GM19099 (cell line): ENCODE measurements around the gene MRPL54.

Experiments
- POLR2A ChIP-seq: IDR thresholded peaks from 3 replicates; pipeline ENCODE4 v1.6.1; 2011; ENCODE audit warnings: low read depth; ENCODE audit not compliant: insufficient read length; ENCODE audit errors: extremely low read depth

MRPL54 gene

DNA sequence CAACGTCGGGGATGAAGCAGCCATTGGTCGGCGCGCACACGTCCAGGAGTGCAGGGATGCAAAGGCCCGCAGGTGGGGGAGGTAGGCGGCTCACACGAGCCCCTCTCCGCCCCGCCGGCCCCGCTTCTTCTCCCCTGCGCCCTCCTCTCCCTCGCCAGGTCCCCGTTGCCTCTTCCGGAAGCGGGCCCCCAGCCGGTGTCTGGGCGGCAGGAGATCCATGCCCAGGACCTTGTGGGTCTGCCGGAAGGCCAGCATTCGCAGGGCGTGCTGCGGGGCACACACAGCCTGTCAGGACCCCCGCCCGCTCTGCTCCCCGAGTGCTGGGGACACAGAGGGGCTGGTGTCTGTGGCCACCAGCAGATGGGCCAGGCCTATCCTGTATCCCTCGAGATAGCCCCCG, 43.4 kb downstream of the MRPL54 start:
- no peak for TF ChIP-seq POLR2A

DNA sequence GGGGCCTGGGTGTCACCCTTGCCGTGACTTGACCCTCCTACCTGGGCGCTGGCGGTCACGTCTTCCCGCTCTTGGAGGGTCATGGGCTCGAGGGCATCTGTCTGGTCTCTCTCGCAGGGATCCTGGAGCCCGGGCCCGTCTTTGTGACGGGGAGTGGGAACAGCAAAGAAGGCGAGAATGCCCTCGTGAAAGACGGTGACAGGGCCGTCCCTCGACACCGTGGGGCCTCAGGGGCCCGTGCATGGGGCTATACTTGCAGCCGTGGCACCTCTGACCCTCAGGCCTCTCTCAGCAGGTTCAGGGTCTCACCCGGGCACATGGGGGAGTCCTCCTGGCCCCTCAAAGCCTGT, 44.6 kb downstream of the MRPL54 start:
- TF ChIP-seq POLR2A, result no peak

DNA sequence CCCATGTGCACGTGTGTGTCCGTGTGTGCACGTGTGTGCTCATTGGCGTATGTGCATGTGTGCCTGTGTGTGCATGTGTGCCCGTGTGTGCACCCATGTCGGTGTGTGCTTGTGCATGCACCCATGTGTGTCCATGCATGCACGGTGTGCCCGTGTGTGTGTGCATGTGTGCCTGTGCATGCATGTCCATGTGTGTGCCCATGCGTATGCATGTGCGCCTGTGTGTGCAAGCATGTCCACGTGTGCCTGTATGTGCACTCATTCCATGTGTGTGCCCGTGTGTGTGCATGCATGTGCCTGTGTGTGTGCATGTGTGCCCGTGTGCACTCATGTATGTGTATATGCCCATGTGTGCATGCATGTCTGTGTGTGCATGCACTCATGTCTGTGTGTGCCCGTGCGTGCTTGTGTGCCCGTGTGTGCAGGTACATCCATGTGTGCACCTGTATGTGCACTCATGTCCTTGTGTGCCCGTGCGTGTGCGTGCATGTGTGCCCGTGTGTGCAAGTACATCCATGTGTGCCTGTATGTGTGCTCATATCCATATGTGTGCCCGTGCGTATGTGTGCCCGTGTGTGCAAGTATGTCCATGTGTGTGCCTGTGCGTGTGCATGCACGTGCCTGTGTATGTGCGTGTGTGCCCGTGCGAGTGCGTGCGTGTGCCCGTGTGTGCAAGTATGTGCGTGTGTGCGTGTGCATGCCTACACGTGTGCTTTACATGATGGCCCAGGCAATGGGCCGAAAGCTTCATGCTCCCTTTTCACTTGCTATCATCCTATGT, 45.3 kb downstream of the MRPL54 start:
- no peak for TF ChIP-seq POLR2A

DNA sequence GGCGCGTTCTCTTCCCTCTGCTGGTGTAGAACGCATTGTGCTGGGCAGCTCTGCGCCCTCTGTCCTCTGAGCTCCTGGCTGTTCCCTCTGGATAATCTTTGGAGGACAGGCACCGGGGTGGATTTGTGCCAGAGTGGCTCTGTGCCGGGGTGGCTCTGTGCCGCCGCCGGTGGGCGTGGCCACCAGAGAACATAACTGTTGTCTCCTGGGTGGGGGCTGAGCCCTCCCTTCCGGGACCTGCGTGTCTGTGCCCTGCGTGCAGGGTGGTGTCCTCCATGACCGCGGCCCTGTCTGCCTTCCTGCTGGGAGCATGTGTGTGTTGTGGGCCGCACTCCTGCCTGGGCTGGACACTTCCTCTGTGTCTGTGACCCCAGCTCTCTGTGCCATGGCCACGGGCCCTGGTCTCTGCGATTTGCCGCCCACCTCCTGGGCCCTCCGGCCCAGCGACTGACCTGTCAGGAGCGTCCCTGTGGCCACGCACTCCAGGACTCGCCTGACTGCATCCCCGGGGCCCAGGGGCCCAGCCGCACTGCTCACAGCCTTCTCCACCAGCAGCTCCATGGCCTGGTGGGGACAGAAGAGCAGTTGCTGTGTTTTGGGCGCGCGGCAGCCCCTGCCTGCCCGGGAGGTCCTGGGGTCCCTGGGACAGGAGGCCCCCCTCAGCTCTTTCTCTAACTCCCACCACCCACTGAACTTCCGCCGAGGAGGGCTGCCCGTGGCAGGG, 46.1 kb downstream of the MRPL54 start:
- TF ChIP-seq POLR2A, result no peak

DNA sequence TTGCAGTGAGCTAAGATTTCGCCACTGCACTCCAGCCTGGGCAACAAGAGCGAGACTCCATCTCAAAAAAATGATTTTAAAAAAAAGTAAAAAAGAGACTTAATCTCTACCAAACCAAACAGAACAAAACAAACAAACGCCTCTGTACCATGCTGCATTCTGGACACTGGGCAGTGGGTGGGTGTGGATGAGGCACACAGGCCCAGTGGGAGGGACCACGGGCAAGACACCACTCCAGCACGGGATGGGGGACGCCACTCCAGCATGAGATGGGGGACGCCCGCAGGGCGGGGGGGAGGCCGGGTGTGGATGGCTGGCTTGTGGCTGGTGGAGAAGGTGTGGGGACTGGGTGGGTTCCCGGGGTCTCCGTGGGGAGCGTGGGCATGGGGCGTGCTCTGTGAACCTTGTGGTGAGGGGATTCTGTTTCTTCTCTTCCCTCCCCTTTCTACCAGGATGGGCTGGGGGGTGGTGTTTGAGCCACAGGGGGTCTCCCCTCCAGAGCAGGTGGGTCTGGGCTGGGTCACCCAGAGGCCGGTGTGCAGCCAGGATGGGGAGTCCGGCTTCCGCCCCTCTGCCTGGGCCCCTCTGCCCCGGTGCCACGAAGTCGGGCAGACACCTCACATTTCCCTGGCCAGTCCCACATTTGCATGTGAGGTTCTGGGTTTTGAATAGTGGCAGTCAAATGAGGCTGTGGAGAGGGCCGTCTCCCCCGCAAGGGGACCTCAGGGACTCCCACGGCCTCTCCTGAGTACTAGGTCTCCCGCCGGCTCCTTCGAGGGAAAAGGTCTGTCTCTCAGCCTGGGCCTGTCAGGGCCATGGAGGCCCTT, 47.6 kb downstream of the MRPL54 start:
- peak; percentile 30 for TF ChIP-seq POLR2A

DNA sequence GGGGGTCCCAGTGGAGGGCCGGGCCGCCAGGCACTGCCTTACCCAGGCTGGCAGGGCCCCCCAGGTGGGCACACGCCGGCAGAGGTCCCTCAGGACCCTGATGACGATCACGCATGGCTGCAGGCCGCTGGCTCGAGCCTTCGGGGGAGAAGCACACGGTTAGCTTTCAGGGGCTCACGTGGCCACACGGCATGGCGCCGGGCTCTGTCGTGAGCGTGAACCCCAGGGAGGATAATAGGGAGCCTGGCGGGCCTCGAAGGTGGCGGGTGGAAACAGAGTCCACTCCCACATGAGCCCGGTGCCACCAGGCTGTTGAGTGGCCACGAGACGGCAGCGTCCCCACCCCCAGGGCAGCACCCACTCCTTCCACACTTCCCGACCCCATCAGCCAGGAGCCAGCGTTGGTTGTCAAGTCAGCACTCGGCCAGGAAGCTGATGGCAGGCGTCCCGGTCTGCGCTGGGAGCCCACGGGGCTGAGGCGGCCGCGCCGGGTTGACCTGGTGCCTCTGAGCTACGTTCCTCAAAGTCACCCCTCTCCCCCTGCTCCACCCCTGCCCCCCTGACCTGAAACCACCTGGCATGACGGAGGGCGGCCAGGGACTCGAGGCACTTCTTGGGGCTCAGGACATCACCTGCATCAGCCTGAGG, 48.4 kb downstream of the MRPL54 start:
- TF ChIP-seq POLR2A, result no peak

DNA sequence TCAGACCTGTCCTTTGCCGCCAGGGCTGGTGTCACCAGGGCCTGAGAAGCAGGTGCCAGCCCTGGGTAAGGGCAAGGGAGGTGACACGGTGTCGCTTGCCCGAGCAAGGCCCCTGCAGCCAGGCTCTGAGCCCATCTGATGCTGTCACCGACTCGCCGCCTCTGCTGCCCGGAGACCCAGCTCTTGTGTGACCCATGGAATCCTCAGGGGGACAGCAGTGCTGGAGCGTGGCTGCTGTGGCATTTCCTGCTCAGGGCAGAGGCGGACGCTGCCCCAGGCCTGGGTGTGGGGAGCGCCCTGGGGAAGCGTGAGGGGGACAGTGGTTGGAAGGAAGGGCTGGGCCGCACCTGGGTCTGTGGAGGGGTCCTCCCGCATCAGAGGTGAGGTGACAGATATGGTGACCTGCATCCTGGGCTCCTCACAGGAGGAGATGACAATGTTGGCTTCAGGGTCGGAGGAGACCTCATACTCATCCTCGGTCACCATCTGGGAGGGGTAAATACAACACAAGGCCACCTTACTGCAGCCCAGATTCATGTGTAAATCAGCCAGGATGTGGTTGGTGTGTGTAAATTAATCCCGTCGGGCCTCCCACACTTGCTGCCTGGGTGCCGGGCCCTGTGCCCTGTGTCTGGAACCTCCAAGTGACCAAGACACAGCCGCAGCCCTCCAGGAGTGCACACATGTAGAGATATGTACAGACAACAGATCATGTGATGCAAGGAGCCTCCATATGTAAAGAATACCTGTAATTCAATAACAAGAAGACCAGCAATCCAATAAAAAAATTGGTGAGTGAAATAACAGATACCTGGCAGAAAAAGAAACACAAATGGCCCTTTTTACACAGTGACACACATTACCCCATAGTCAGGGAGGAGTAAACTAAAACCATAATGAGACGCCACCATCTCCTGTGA, 51.3 kb downstream of the MRPL54 start:
- TF ChIP-seq POLR2A, result no peak

DNA sequence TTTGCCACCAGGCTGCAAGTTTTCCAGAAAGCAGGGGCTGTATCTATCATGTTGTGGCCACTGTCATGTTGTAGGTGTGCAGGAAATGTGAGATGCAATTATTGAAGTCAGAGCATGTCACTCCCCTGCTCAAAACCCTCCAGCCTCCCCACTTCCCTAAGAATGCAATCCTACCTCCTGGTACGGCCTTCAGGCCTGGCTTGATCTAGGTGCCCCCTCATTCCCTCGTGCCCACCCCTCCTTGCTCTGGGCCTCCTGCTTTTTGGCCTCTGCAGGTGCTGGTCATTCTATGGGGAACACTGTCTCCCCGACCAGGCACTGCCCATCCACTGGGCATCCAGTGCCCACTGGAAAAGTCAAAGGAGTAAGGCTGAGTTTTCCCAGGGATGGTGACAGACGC, 52.2 kb downstream of the MRPL54 start:
- TF ChIP-seq POLR2A, result no peak

DNA sequence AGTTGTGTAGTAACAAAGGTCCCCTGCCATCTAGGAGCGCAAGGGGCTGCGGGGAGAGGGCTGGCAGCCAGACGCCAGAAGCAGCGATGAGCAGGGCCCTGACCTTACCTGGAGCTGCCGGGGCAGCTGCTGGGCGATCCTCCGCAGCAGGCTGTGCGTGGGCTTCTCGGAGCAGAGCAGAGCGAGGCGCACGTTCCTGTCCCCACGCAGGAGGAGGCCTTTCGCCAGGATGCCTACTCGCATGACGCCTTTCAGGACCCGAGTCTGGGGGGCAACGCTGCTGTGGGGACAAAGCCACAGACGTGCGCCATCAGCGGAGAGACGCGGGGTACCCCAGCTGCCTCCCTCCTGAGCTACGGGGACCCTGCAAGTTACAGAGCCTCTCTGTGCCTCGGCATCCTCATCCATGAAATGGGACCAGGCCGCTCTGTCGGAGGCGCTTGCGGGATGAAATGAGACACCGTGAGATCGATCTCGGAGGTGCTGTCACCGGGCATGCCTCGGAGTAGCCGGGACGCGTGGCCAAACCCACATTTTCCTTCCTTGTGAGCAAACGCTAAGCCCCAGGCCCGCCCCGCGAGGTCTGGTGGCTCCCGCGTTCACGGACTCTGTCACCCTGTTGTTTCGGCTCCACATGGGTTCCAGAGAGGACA, 54.2 kb downstream of the MRPL54 start:
- TF ChIP-seq POLR2A, result no peak
